Neural cell (in vitro differentiated cells): ENCODE measurements around the gene MKNK1. TPM values are rescaled to one million over a fixed set of nuclear protein-coding genes. Genes with fewer than 3 reads are reported as not detected.

Experiments used
- H2AFZ ChIP-seq: fragments of 200-600, 300-800 bp; sonication (generic), shearing (Covaris generic); 2 replicates; pipeline ENCODE4 v1.6.0; 2014; ENCODE audit warnings: low read depth, mild to moderate bottlenecking, antibody characterized with exemption, low read length, moderate library complexity
- H3F3A ChIP-seq: fragments of 200-600 bp; shearing (Covaris generic); 2 replicates; pipeline ENCODE4 v1.6.1; 2016; ENCODE audit warnings: mild to moderate bottlenecking, moderate library complexity, mixed read lengths, antibody characterized with exemption, low read length; ENCODE audit not compliant: insufficient read depth, poor library complexity, severe bottlenecking
- H3K27ac ChIP-seq: fragments of 200-600, 300-800 bp; sonication (generic), shearing (Covaris generic); 2 replicates; pipeline ENCODE4 v1.5.1; 2014; ENCODE audit warnings: mild to moderate bottlenecking, low read length, moderate library complexity
- H3K27me3 ChIP-seq: fragments of 300-800, 200-600 bp; sonication (generic), shearing (Covaris generic); 2 replicates; pipeline ENCODE4 v1.6.0; 2014; ENCODE audit warnings: mild to moderate bottlenecking, low read depth, low read length, moderate library complexity; ENCODE audit not compliant: insufficient read depth
- H3K36me3 ChIP-seq: fragments of 300-800, 200-600 bp; sonication (generic), shearing (Covaris generic); 2 replicates; pipeline ENCODE4 v1.5.1; 2014; ENCODE audit warnings: mild to moderate bottlenecking, antibody characterized with exemption, low read length, moderate library complexity; ENCODE audit not compliant: insufficient read depth
- H3K4me2 ChIP-seq: fragments of 300-800, 200-600 bp; sonication (generic), shearing (Covaris generic); 2 replicates; pipeline ENCODE4 v1.6.0; 2014; ENCODE audit warnings: mild to moderate bottlenecking, low read length
- H3K4me3 ChIP-seq: fragments of 300-800, 200-600 bp; sonication (generic), shearing (Covaris generic); 2 replicates; pipeline ENCODE4 v1.5.1; 2014; ENCODE audit warnings: mild to moderate bottlenecking, low read length, moderate library complexity
- H3K79me2 ChIP-seq: fragments of 200-600 bp; shearing (Covaris generic); replicated peaks from 2 replicates; pipeline ENCODE4 v1.6.0; 2014; ENCODE audit warnings: mild to moderate bottlenecking, low read length, moderate library complexity; ENCODE audit not compliant: insufficient read depth
- H3K9ac ChIP-seq: fragments of 300-800, 200-600 bp; sonication (generic), shearing (Covaris generic); 2 replicates; pipeline ENCODE4 v1.6.1; 2016; ENCODE audit warnings: mild to moderate bottlenecking, low read length, mixed read lengths
- H3K9me2 ChIP-seq: fragments of 200-600 bp; shearing (Covaris generic); 2 replicates; pipeline ENCODE4 v1.6.1; 2016; ENCODE audit warnings: mild to moderate bottlenecking, low read length, mixed read lengths; ENCODE audit not compliant: insufficient read depth
- H3K9me3 ChIP-seq: fragments of 200-600, 300-800 bp; sonication (generic), shearing (Covaris generic); 2 replicates; pipeline ENCODE4 v1.6.1; 2016; ENCODE audit warnings: mild to moderate bottlenecking, mixed run types, low read length, moderate library complexity, mixed read lengths
- H4K20me1 ChIP-seq: fragments of 200-600 bp; shearing (Covaris generic); 2 replicates; pipeline ENCODE4 v1.6.1; 2016; ENCODE audit warnings: mild to moderate bottlenecking, mixed run types; ENCODE audit not compliant: insufficient read depth
- EP300 ChIP-seq: fragments of 450-650 bp; conservative IDR thresholded peaks from 2 replicates; pipeline ENCODE4 v1.6.1; 2014; ENCODE audit warnings: antibody characterized with exemption, mild to moderate bottlenecking, moderate library complexity; ENCODE audit not compliant: poor library complexity, severe bottlenecking
- EZH2 ChIP-seq: fragments of 200-600, 300-800 bp; shearing (Covaris generic), sonication (generic); IDR thresholded peaks from 2 replicates; pipeline ENCODE4 v1.6.1; 2014; ENCODE audit warnings: antibody characterized with exemption, low read length, borderline replicate concordance, mild to moderate bottlenecking; ENCODE audit not compliant: insufficient read depth, poor library complexity, severe bottlenecking
- MXI1 ChIP-seq: fragments of 450-650 bp; conservative IDR thresholded peaks from 2 replicates; pipeline ENCODE4 v1.6.1; 2014; ENCODE audit warnings: antibody characterized with exemption, mild to moderate bottlenecking; ENCODE audit not compliant: poor library complexity, severe bottlenecking
- POLR2AphosphoS5 ChIP-seq: IDR thresholded peaks from 2 replicates; pipeline ENCODE4 v1.6.1; 2012
- RAD21 ChIP-seq: fragments of 450-650 bp; conservative IDR thresholded peaks from 2 replicates; pipeline ENCODE4 v1.6.1; 2014; ENCODE audit warnings: antibody characterized with exemption, mild to moderate bottlenecking, moderate library complexity
- REST ChIP-seq: IDR thresholded peaks from 2 replicates; pipeline ENCODE4 v1.6.1; 2012; ENCODE audit warnings: borderline replicate concordance
- SMC3 ChIP-seq: fragments of 450-650 bp; conservative IDR thresholded peaks from 2 replicates; pipeline ENCODE4 v1.6.1; 2014; ENCODE audit warnings: antibody characterized with exemption, mild to moderate bottlenecking, moderate library complexity; ENCODE audit not compliant: poor library complexity
- TAF1 ChIP-seq: IDR thresholded peaks from 2 replicates; pipeline ENCODE4 v1.6.1; 2012; ENCODE audit warnings: low read depth
- polyA plus RNA-seq: library from polyadenylated mRNA; depleted of rRNA; stranded (reverse); fragments of >200 nt; gene quantifications from 2 replicates; pipeline ENCODE4 v1.2.3, GENCODE V29; 2014
- TF ChIP-seq, protein P1 (sequence below): fragments of 450-650 bp; IDR thresholded peaks from 2 replicates; pipeline ENCODE4 v1.5.1; 2014; ENCODE audit warnings: antibody characterized with exemption, mild to moderate bottlenecking, moderate library complexity; ENCODE audit not compliant: poor library complexity, severe bottlenecking

MKNK1 gene
- polyA plus RNA-seq, 1 donor from 2014 or later: 9.6 TPM

GRCh38 chr1:46596846-46597245 is 7.2 kb downstream of the MKNK1 start:
- no peak overlapping the region for H3K4me3 ChIP-seq
- H3K27me3 ChIP-seq: no peaks in the 10 kb centered on the region
- no peak overlapping the region for H3K4me2 ChIP-seq
- H2AFZ ChIP-seq: no peak overlapping the region
- H3K79me2 ChIP-seq: no peaks in the 10 kb centered on the region
- H4K20me1 ChIP-seq: no peaks in the 10 kb centered on the region
- H3K36me3 ChIP-seq: no peaks in the 10 kb centered on the region
- H3K9me3 ChIP-seq: no peaks in the 10 kb centered on the region
- H3F3A ChIP-seq: no peaks in the 10 kb centered on the region
- TF ChIP-seq SMC3 (no peak), EP300 (no peak), TAF1 (no peak), RAD21 (no peak), POLR2AphosphoS5 (no peak), EZH2 (no peak)
- TF ChIP-seq, protein P1, sequence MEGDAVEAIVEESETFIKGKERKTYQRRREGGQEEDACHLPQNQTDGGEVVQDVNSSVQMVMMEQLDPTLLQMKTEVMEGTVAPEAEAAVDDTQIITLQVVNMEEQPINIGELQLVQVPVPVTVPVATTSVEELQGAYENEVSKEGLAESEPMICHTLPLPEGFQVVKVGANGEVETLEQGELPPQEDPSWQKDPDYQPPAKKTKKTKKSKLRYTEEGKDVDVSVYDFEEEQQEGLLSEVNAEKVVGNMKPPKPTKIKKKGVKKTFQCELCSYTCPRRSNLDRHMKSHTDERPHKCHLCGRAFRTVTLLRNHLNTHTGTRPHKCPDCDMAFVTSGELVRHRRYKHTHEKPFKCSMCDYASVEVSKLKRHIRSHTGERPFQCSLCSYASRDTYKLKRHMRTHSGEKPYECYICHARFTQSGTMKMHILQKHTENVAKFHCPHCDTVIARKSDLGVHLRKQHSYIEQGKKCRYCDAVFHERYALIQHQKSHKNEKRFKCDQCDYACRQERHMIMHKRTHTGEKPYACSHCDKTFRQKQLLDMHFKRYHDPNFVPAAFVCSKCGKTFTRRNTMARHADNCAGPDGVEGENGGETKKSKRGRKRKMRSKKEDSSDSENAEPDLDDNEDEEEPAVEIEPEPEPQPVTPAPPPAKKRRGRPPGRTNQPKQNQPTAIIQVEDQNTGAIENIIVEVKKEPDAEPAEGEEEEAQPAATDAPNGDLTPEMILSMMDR: no peak
- no peak overlapping the region for H3K27ac ChIP-seq
- H3K9ac ChIP-seq: no peak overlapping the region
- no peaks in the 10 kb centered on the region for H3K9me2 ChIP-seq

- H3K9me3 ChIP-seq: no peaks in the 10 kb centered on the region
- no peaks in the 10 kb centered on the region for H3K79me2 ChIP-seq
- H2AFZ ChIP-seq: no peak overlapping the region
- no peaks in the 10 kb centered on the region for H3K36me3 ChIP-seq
- TF ChIP-seq POLR2AphosphoS5: no peak
- TF ChIP-seq EP300: no peak
- TF ChIP-seq REST: no peak
- TF ChIP-seq RAD21: no peak
- no peak for TF ChIP-seq MXI1
- TF ChIP-seq, protein P1: no peak
- TF ChIP-seq EZH2: no peak
- no peak for TF ChIP-seq TAF1
- no peak for TF ChIP-seq SMC3
- no peaks in the 10 kb centered on the region for H4K20me1 ChIP-seq
- no peak overlapping the region for H3K27ac ChIP-seq
- H3K4me2 ChIP-seq: no peak overlapping the region
- H3F3A ChIP-seq: no peaks in the 10 kb centered on the region
- no peaks in the 10 kb centered on the region for H3K27me3 ChIP-seq
- no peaks in the 10 kb centered on the region for H3K9me2 ChIP-seq
- H3K9ac ChIP-seq: no peak overlapping the region
- no peak overlapping the region for H3K4me3 ChIP-seq
Observed at GRCh38 chr1:46596036-46596435, 8.0 kb downstream of the MKNK1 start.
